ENCODE data around the gene RHBDD3. TPM values are rescaled to one million over a fixed set of nuclear protein-coding genes. Genes with fewer than 3 reads are reported as not detected.

The RHBDD3 gene
- polyA plus RNA-seq, 3 donors, result 4.0 to 11.1 (median 4.8) TPM

GRCh38 chr22:29218758-29219408, 48.9 kb downstream of the RHBDD3 start:
- intact Hi-C loops (cut with micrococcal nuclease), result no loop called here
- Histone ChIP-seq H3K36me3 (replicated peaks in 1 of 2; ENCODE audit: control insufficient read depth in 1 of 2, insufficient read depth in 2 of 2, low read length in 2 of 2) (no peaks in the 10 kb centered on the region), H3K4me1 (ENCODE audit: control insufficient read depth in 1 of 2, insufficient read depth in 2 of 2, low read length in 2 of 2) (peaks cover 8% of the 10 kb centered on the region in 2 donors), H3K79me2 (ENCODE audit: insufficient read depth, low read length) (no peaks in the 10 kb centered on the region), H3K27ac (ENCODE audit: low read depth in 1 of 2, low read length in 2 of 2) (no peak overlapping the region), H3K4me2 (replicated peaks; ENCODE audit: extremely low read depth, low read length, poor library complexity, severe bottlenecking) (no peak overlapping the region), H3K9me3 (replicated peaks in 1 of 2; ENCODE audit: control insufficient read depth in 1 of 2, insufficient read depth in 1 of 2, low read length in 2 of 2) (no peaks in the 10 kb centered on the region), H3K27me3 (ENCODE audit: control insufficient read depth in 2 of 2, insufficient read depth in 2 of 2, low read length in 2 of 2) (no peaks in the 10 kb centered on the region), H3K4me3 (replicated peaks in 1 of 3; ENCODE audit: low read depth in 2 of 3, low read length in 3 of 3) (no peak overlapping the region), H4K20me1 (ENCODE audit: insufficient read depth, low read length) (no peaks in the 10 kb centered on the region), H3K9ac (ENCODE audit: insufficient read depth, low read length, poor library complexity, severe bottlenecking) (no peak overlapping the region), H2AFZ (ENCODE audit: insufficient read depth, low read depth, low read length, poor library complexity, severe bottlenecking) (no peak overlapping the region)
- 93% methylated on average over 10 of the region's 11 CpGs for WGBS (ENCODE audit: insufficient coverage)
- H3K27me3 Mint-ChIP-seq (ENCODE audit: low read depth in 3 of 3), result peaks cover 0 to 5% (median 4%) of the 10 kb centered on the region in 3 donors
- TF ChIP-seq CTCF (IDR thresholded peaks at IDR 0.05), result no peak
- DNase-seq, result no peak
- H3K4me3 Mint-ChIP-seq, result no peak overlapping the region
- peaks cover 8% of the 10 kb centered on the region for H3K4me1 Mint-ChIP-seq
- no peaks in the 10 kb centered on the region for H3K9me3 Mint-ChIP-seq
- no peaks in the 10 kb centered on the region for H3K36me3 Mint-ChIP-seq
- peak overlapping the region in 3 of 7 donors; percentile 13 to 75 (median 21) for H3K27ac Mint-ChIP-seq

- intact Hi-C loops (cut with micrococcal nuclease), result no loop called here
- H3K27me3 ChIP-seq (ENCODE audit: control insufficient read depth in 2 of 2, insufficient read depth in 2 of 2, low read length in 2 of 2), result no peaks in the 10 kb centered on the region
- H2AFZ ChIP-seq (ENCODE audit: insufficient read depth, low read depth, low read length, poor library complexity, severe bottlenecking), result no peak overlapping the region
- Mint-ChIP-seq H3K36me3 (no peaks in the 10 kb centered on the region), H3K4me1 (peaks cover 8% of the 10 kb centered on the region), H3K4me3 (no peak overlapping the region), H3K9me3 (no peaks in the 10 kb centered on the region), H3K27me3 (ENCODE audit: low read depth in 3 of 3) (peaks cover 0 to 5% (median 4%) of the 10 kb centered on the region in 3 donors), H3K27ac (no peak overlapping the region)
- H3K27ac ChIP-seq (ENCODE audit: low read depth in 1 of 2, low read length in 2 of 2), result no peak overlapping the region
- no peaks in the 10 kb centered on the region for H3K9me3 ChIP-seq (replicated peaks in 1 of 2; ENCODE audit: control insufficient read depth in 1 of 2, insufficient read depth in 1 of 2, low read length in 2 of 2)
- no peak for DNase-seq
- no peaks in the 10 kb centered on the region for H3K36me3 ChIP-seq (replicated peaks in 1 of 2; ENCODE audit: control insufficient read depth in 1 of 2, insufficient read depth in 2 of 2, low read length in 2 of 2)
- H3K4me3 ChIP-seq (replicated peaks in 1 of 3; ENCODE audit: low read depth in 2 of 3, low read length in 3 of 3), result no peak overlapping the region
- TF ChIP-seq CTCF (IDR thresholded peaks at IDR 0.05), result no peak
- WGBS (ENCODE audit: insufficient coverage), result 80% methylated on average over 12 of the region's 13 CpGs
- H4K20me1 ChIP-seq (ENCODE audit: insufficient read depth, low read length), result no peaks in the 10 kb centered on the region
- H3K9ac ChIP-seq (ENCODE audit: insufficient read depth, low read length, poor library complexity, severe bottlenecking), result no peak overlapping the region
- H3K4me2 ChIP-seq (replicated peaks; ENCODE audit: extremely low read depth, low read length, poor library complexity, severe bottlenecking), result no peak overlapping the region
- H3K4me1 ChIP-seq (ENCODE audit: control insufficient read depth in 1 of 2, insufficient read depth in 2 of 2, low read length in 2 of 2), result peaks cover 8% of the 10 kb centered on the region in 2 donors
- no peaks in the 10 kb centered on the region for H3K79me2 ChIP-seq (ENCODE audit: insufficient read depth, low read length)
Measured at GRCh38 chr22:29217827-29218757, 49.7 kb downstream of the RHBDD3 start.

Measured in CD14-positive monocyte (primary cell).